ENCODE measurements around the gene CNIH2. TPM values are rescaled to one million over a fixed set of nuclear protein-coding genes. Genes with fewer than 3 reads are reported as not detected.
A peak's percentile ranks its signal among the peaks of the same experiment; 100 is the strongest.

The CNIH2 gene
- total and polyA plus RNA-seq, 2 of the 13 experiments (the other 11 are each of a cell fraction or from before 2014, with no cell fraction given) = 0.60 to 0.69 TPM

DNA sequence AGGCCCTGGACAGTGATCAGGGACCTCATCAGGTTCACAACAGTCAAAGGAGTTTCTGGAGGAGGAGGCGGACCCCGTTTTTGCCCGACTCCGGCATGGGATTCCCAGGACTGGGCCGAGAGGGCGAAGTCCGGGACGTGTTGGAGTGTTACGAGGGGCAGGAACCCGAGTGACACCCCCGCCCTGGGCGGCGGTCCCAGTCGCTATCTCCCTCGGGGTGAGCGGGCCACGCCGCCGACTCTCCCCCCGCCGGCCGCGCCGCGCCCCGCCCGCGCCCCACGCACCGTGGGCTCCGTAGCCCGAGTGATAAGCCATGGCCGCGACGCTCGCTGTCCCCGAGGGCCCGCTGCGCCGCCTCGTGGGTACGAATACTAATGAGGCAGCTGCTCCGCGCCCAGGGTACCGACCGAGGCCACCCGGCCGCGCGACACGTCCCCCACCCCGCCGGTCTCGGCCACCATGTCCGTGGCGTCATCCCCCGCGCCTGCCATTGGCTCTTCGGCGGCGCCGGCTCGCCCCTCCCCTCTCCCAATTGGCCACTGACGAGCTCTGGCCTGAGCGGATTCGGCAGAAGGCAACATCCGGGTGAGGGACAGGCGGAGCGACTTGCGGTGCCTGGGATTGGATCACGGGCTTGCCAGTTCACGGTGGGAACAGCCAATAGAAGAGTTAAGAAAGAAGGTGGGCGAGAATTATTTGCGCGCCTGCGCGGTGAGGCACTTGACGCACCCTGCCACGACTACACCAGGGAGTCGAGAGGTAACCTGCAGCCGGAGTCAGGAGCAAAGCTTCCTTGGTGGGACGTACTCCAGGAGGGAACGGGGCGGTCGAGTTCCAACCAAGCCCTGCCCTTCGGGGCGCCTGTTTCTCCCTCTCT is 10.9 kb downstream of the CNIH2 start, which contains the start of gene YIF1A (continued):
- TF ChIP-seq, protein P1, sequence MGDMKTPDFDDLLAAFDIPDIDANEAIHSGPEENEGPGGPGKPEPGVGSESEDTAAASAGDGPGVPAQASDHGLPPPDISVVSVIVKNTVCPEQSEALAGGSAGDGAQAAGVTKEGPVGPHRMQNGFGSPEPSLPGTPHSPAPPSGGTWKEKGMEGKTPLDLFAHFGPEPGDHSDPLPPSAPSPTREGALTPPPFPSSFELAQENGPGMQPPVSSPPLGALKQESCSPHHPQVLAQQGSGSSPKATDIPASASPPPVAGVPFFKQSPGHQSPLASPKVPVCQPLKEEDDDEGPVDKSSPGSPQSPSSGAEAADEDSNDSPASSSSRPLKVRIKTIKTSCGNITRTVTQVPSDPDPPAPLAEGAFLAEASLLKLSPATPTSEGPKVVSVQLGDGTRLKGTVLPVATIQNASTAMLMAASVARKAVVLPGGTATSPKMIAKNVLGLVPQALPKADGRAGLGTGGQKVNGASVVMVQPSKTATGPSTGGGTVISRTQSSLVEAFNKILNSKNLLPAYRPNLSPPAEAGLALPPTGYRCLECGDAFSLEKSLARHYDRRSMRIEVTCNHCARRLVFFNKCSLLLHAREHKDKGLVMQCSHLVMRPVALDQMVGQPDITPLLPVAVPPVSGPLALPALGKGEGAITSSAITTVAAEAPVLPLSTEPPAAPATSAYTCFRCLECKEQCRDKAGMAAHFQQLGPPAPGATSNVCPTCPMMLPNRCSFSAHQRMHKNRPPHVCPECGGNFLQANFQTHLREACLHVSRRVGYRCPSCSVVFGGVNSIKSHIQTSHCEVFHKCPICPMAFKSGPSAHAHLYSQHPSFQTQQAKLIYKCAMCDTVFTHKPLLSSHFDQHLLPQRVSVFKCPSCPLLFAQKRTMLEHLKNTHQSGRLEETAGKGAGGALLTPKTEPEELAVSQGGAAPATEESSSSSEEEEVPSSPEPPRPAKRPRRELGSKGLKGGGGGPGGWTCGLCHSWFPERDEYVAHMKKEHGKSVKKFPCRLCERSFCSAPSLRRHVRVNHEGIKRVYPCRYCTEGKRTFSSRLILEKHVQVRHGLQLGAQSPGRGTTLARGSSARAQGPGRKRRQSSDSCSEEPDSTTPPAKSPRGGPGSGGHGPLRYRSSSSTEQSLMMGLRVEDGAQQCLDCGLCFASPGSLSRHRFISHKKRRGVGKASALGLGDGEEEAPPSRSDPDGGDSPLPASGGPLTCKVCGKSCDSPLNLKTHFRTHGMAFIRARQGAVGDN (CRISPR knock-in tag; IDR thresholded peaks at IDR 0.05) = peak; percentile 62; the same call in 1 of the 2 replicates
- TF ChIP-seq ZNF350 (CRISPR knock-in tag; IDR thresholded peaks at IDR 0.05; ENCODE audit: borderline replicate concordance, low read depth) (0 out of 2 replicates have a peak, but pooled peaks have one; percentile 80), SALL2 (CRISPR knock-in tag; IDR thresholded peaks at IDR 0.05) (peak; percentile 68; the same call in 1 of the 2 replicates), GATAD2A (CRISPR knock-in tag; IDR thresholded peaks at IDR 0.05) (no peak; the same call in 1 of the 2 replicates), AGO2 (optimal IDR thresholded peaks at IDR 0.05; ENCODE audit: low read depth, low read length) (peak; percentile 14), SMYD3 (CRISPR knock-in tag; IDR thresholded peaks at IDR 0.05) (peak; percentile 95; the same call in 1 of the 2 replicates), KMT2B (CRISPR knock-in tag; IDR thresholded peaks at IDR 0.05) (peak; percentile 35; the same call in 1 of the 2 replicates), ZNF572 (CRISPR knock-in tag; IDR thresholded peaks at IDR 0.05) (no peak), ZNF674 (CRISPR knock-in tag; IDR thresholded peaks at IDR 0.05; ENCODE audit: low read depth) (no peak), KDM2A (CRISPR knock-in tag; IDR thresholded peaks at IDR 0.05; ENCODE audit: borderline replicate concordance, low read depth) (peak; percentile 43; the same call in 1 of the 2 replicates), ZNF776 (CRISPR knock-in tag; IDR thresholded peaks at IDR 0.05) (peak; percentile 76; the same call in 1 of the 2 replicates), ZNF44 (CRISPR knock-in tag; IDR thresholded peaks at IDR 0.05) (no peak), MEIS1 (CRISPR knock-in tag; IDR thresholded peaks at IDR 0.05; ENCODE audit: borderline replicate concordance) (no peak), PLSCR1 (CRISPR knock-in tag; IDR thresholded peaks at IDR 0.05; ENCODE audit: borderline replicate concordance) (no peak), ZFP90 (CRISPR knock-in tag; IDR thresholded peaks at IDR 0.05; ENCODE audit: borderline replicate concordance) (peak; percentile 46; the same call in 1 of the 2 replicates)
- TF ChIP-seq, protein P2, sequence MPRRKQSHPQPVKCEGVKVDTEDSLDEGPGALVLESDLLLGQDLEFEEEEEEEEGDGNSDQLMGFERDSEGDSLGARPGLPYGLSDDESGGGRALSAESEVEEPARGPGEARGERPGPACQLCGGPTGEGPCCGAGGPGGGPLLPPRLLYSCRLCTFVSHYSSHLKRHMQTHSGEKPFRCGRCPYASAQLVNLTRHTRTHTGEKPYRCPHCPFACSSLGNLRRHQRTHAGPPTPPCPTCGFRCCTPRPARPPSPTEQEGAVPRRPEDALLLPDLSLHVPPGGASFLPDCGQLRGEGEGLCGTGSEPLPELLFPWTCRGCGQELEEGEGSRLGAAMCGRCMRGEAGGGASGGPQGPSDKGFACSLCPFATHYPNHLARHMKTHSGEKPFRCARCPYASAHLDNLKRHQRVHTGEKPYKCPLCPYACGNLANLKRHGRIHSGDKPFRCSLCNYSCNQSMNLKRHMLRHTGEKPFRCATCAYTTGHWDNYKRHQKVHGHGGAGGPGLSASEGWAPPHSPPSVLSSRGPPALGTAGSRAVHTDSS (CRISPR knock-in tag; conservative IDR thresholded peaks at IDR 0.05) = no peak
- TF ChIP-seq, protein P3, sequence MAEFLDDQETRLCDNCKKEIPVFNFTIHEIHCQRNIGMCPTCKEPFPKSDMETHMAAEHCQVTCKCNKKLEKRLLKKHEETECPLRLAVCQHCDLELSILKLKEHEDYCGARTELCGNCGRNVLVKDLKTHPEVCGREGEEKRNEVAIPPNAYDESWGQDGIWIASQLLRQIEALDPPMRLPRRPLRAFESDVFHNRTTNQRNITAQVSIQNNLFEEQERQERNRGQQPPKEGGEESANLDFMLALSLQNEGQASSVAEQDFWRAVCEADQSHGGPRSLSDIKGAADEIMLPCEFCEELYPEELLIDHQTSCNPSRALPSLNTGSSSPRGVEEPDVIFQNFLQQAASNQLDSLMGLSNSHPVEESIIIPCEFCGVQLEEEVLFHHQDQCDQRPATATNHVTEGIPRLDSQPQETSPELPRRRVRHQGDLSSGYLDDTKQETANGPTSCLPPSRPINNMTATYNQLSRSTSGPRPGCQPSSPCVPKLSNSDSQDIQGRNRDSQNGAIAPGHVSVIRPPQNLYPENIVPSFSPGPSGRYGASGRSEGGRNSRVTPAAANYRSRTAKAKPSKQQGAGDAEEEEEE (CRISPR knock-in tag; IDR thresholded peaks at IDR 0.05; ENCODE audit: borderline replicate concordance) = no peak

All from HepG2 (cell line).